ENCODE data around the gene ANGPTL3.
"Not testable (repeated sequence)": the region's sequence is repeated elsewhere in the genome, so short reads cannot be mapped to it uniquely, and the experiment has no call there.

ANGPTL3 gene

DNA sequence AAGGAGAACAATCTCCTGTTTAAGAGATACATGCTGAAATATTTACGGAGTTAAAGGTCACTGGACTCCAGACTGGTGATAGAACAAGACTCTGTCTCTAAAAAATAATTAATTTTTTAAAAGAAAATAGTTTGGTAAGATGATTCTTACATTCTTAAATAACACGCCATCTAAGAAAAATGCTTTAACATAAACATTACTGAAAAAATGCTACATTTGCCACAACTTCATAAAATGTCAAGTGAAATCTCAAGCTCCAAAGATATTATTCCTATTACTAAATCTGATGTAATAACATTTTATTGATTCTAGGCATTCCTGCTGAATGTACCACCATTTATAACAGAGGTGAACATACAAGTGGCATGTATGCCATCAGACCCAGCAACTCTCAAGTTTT is 4.1 kb downstream of the ANGPTL3 start:
- Mint-ChIP-seq H3K4me1 (peaks cover 3% of the 10 kb centered on the region), H3K9me3 (no peaks in the 10 kb centered on the region), H3K4me3 (no peak overlapping the region), H3K27ac (no peak overlapping the region), H3K27me3 (no peaks in the 10 kb centered on the region), H3K36me3 (ENCODE audit: low read depth) (peaks cover 4% of the 10 kb centered on the region)
- ATAC-seq (no peak), DNase-seq (no peak)

DNA sequence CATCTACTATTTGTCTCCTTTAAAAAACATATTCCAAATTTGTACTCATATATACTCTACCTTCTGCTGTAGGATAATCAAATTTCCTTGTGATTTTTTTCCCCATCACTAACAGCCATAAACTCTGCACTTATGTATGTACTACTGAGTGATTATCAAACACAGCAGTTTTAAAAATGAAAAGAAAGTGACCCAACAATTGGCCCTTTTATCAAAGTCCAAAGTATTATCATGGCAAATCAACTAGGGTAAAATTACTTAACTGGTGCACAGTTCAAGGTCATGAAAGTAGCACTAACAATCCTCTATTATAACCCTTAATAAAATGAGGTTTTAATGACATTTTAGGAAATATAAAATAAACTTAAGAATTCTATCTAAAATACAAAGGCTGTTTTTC is 11.6 kb downstream of the ANGPTL3 start:
- H3K9me3 Mint-ChIP-seq = no peaks in the 10 kb centered on the region
- DNase-seq (no peak), ATAC-seq (no peak)
- no peak overlapping the region for H3K4me3 Mint-ChIP-seq
- peaks cover 2% of the 10 kb centered on the region for H3K4me1 Mint-ChIP-seq
- H3K27ac Mint-ChIP-seq = no peak overlapping the region
- H3K27me3 Mint-ChIP-seq = no peaks in the 10 kb centered on the region
- peaks cover 3% of the 10 kb centered on the region for H3K36me3 Mint-ChIP-seq (ENCODE audit: low read depth)

DNA sequence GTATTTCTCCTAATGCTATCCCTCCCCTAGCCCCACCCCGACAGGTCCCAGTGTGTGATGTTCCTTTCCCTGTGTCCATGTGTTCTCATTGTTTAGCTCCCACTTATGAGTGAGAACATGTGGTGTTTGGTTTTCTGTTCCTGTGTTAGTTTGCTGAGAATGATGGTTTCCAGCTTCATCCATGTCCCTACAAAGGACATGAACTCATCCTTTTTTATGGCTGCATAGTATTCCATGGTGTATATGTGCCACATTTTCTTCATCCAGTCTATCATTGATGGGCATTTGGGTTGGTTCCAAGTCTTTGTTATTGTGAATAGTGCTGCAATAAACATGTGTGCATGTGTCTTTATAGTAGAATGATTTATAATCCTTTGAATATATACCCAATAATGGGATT is 13.3 kb downstream of the ANGPTL3 start:
- H3K27me3 Mint-ChIP-seq; H3K4me3 Mint-ChIP-seq; H3K36me3 Mint-ChIP-seq (ENCODE audit: low read depth); H3K9me3 Mint-ChIP-seq; ATAC-seq; H3K4me1 Mint-ChIP-seq; DNase-seq; H3K27ac Mint-ChIP-seq: not testable (repeated sequence)

DNA sequence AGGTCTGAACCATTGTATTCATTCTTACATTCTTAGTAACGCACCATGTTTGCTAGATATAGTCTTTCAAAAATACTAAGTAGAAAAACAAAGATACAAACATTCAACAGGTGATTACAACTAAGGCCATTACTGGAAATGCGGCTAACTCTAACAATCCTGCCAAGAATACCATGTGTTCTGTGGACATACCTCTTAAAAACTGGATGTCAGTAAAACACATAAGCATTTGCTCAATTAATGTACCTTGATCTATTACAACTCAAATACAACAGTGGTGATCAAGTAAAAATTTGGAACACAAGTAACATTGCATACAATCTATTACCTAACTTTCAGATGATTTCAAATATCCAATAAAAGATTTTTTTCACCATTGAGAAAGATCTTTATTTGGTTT is 15.4 kb downstream of the ANGPTL3 start:
- no peak for ATAC-seq

DNA sequence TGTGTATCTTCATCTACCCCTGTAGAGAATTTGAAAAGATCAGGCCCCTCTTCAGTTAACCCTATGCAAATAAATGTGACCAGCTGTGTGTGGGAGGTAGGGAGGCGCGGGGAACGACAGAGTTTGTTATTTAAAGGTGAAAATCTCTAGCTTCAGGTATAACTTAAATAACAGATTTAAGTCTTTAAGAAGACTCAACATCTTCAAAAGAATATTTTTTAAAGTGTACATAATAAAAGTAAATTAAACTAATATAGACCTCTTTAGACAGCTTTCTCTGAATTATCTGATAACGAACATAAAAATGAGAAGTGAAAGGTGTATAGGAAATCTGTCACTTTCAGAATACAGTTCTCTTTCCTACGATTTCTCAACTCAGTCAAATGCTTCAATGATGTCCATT is 16.0 kb downstream of the ANGPTL3 start:
- Mint-ChIP-seq H3K4me1 (peaks cover 2% of the 10 kb centered on the region), H3K27ac (no peak overlapping the region), H3K27me3 (no peaks in the 10 kb centered on the region), H3K9me3 (no peaks in the 10 kb centered on the region), H3K4me3 (no peak overlapping the region), H3K36me3 (ENCODE audit: low read depth) (peaks cover 5% of the 10 kb centered on the region)
- ATAC-seq (no peak), DNase-seq (no peak)

More for the DNA sequence above, 15.4 kb downstream of the ANGPTL3 start:
- Mint-ChIP-seq H3K36me3 (ENCODE audit: low read depth) (peaks cover 5% of the 10 kb centered on the region), H3K4me1 (peaks cover 2% of the 10 kb centered on the region), H3K4me3 (no peak overlapping the region), H3K9me3 (no peaks in the 10 kb centered on the region), H3K27me3 (no peaks in the 10 kb centered on the region), H3K27ac (no peak overlapping the region)
- DNase-seq = no peak

DNA sequence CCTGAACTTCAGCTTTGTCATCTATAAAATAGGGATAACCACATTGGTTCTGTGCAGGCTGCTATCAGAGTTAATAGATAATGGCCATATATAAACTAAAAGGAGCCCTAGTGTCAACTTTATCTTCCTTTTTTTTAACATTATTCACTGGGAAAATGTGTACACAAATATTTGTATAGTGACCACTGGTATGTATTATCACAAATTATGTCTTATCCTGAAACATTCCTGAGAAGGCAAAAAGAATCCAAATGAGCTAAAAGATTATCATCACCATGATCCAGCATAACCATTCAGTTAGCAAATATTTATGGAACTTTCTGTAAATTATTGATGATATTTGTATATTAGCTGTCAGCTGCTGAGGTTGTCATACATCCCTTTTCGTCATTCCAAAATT is 16.6 kb downstream of the ANGPTL3 start:
- DNase-seq (no peak), ATAC-seq (no peak)
- Mint-ChIP-seq H3K9me3 (no peaks in the 10 kb centered on the region), H3K4me1 (peaks cover 2% of the 10 kb centered on the region), H3K27ac (no peak overlapping the region), H3K4me3 (no peak overlapping the region), H3K27me3 (no peaks in the 10 kb centered on the region), H3K36me3 (ENCODE audit: low read depth) (peaks cover 5% of the 10 kb centered on the region)

DNA sequence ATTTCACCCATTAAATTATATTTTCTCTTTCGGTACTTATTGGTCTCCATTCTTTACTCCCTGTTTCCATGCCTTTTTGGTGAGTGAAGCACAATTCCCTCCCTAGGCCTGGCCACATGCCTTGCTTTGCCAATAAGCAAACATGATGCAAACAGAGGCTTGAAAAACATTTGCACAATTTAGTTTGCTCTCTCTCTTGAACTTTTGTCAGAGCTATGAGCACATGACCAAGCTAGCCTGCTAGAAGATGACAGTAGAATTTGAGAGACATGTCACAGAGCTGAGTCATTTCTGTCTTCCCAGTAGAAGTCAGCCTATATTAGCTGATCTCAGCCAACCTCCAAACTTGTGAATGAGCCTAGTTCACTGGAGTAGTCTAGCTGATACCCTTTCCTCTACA is 24.6 kb downstream of the ANGPTL3 start:
- Mint-ChIP-seq H3K27ac (no peak overlapping the region), H3K27me3 (no peaks in the 10 kb centered on the region), H3K36me3 (ENCODE audit: low read depth) (peaks cover 14% of the 10 kb centered on the region), H3K9me3 (no peaks in the 10 kb centered on the region), H3K4me3 (no peak overlapping the region), H3K4me1 (peaks cover 15% of the 10 kb centered on the region)
- no peak for DNase-seq
- peak; percentile 69 for ATAC-seq

DNA sequence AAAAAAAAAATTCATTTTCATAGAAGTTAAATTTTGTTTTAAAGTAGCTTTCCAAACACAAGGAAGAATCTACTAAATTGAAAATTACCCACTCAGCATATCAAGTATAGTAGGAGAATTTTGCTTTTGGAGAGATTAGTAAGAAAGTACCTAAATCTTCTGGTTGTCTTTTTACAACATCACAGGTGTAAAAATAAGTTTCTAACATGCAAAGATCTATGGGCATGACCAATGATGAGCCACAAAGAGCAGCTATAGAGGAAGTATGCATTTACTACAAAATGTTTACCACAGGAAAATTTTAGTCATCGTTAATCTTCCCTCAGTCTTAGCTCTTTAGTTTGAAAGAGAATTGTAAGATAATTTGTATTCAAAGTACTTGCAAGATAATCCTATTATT is 28.1 kb downstream of the ANGPTL3 start:
- Mint-ChIP-seq H3K4me3 (no peak overlapping the region), H3K9me3 (no peaks in the 10 kb centered on the region), H3K4me1 (peaks cover 15% of the 10 kb centered on the region), H3K27me3 (no peaks in the 10 kb centered on the region), H3K27ac (peak overlapping the region; percentile 60), H3K36me3 (ENCODE audit: low read depth) (peaks cover 14% of the 10 kb centered on the region)
- DNase-seq (no peak), ATAC-seq (peak; percentile 73)

DNA sequence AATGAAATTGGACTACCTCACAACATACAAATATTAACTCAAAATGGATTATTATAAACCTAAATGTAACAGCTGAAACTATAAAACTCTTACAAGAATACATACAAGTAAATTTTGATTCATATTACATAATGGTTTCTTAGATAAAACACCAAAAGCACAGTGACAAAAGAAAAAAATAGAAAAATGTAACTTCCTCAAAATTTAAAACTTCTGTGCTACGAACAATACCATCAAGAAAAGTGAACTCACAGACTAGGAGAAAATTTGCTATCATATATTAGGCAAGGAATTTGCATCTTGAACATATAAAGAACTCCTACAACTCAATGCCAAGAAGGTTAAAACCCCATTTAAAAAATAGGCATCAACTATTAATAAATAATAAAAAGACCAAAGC is 31.2 kb downstream of the ANGPTL3 start:
- H3K27ac Mint-ChIP-seq = no peak overlapping the region
- ATAC-seq (no peak), DNase-seq (no peak)
- H3K4me1 Mint-ChIP-seq = peaks cover 12% of the 10 kb centered on the region
- no peaks in the 10 kb centered on the region for H3K9me3 Mint-ChIP-seq
- H3K36me3 Mint-ChIP-seq (ENCODE audit: low read depth) = peaks cover 23% of the 10 kb centered on the region
- H3K4me3 Mint-ChIP-seq = no peak overlapping the region
- no peaks in the 10 kb centered on the region for H3K27me3 Mint-ChIP-seq

DNA sequence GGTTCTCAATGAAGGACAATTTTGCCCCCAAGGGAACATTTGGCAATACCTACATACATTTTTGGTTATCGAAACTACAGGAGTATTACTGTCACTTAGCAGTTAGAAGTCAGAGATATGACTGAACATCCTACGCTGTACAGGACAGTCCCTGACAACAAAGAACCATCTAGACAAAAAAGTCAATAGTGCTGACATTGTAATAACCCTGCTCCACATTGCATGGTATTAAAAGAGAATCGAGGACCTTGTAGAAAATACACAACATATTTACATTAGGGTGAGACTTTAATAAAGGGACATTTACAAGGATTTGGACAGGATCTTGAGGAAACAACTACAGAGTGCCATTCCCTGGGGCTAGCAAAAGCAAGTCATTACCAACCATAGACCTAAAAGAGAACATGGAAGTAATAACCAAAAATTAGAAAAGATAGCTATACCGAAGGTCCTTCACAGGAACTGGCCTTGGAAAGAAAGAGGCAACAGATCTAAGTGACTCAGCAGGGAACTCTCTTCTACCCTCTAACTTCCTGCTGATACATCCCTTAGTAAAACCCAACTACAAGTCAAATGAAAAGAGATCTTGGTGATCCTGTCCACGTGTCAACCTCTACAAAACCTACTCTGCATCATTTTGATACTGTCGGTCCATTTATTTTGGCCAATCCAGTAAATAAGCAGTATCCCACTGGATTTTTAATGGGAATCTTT is 40.2 kb downstream of the ANGPTL3 start:
- H3K27me3 Mint-ChIP-seq = no peaks in the 10 kb centered on the region
- peaks cover 5% of the 10 kb centered on the region for H3K36me3 Mint-ChIP-seq (ENCODE audit: low read depth)
- DNase-seq (no peak), ATAC-seq (no peak)
- no peaks in the 10 kb centered on the region for H3K9me3 Mint-ChIP-seq
- H3K4me3 Mint-ChIP-seq = no peak overlapping the region
- no peaks in the 10 kb centered on the region for H3K4me1 Mint-ChIP-seq
- no peak overlapping the region for H3K27ac Mint-ChIP-seq

DNA sequence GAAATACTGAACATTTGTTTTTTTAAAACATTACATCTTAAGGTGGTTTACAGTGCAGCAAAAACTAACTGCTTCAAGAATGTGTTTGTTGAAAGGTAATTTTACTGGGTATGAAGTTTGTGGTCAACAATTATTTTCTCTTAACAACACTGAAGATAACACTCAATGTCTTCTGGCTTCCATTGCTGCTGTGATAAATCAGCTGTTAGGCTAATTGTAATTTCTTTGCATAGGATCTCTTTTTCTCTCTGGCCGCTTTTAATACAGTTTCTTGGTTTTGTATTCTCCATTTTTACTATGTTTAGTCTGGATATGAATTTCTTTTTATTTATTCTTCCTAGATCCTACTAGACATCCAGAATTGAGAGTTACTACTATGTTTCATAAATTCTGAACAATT is 46.0 kb downstream of the ANGPTL3 start:
- no peaks in the 10 kb centered on the region for H3K27me3 Mint-ChIP-seq
- peaks cover 3% of the 10 kb centered on the region for H3K9me3 Mint-ChIP-seq
- DNase-seq (no peak), ATAC-seq (no peak)
- H3K36me3 Mint-ChIP-seq (ENCODE audit: low read depth) = peaks cover 5% of the 10 kb centered on the region
- no peaks in the 10 kb centered on the region for H3K4me1 Mint-ChIP-seq
- H3K4me3 Mint-ChIP-seq = no peak overlapping the region
- H3K27ac Mint-ChIP-seq = no peak overlapping the region

DNA sequence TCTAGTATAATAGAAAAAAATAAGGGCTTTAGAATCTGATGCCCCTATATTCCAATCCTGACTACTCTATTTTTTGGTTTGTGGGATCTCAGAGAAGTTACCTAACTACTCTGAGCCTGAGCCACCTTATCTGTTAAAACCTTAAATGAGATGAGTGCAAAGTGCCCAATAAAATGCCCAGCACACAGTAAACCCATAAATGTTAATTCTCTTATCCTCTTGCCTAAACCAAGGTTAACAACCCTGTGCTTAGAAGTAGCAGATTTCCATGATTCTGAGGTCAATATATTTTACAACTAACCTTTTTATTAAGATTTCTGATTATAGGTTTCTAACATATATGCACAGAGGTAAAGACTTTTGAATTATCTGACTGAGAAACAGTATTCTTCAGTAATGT is 55.1 kb downstream of the ANGPTL3 start:
- no peak overlapping the region for H3K27ac Mint-ChIP-seq
- H3K4me1 Mint-ChIP-seq = no peaks in the 10 kb centered on the region
- H3K36me3 Mint-ChIP-seq (ENCODE audit: low read depth) = peaks cover 3% of the 10 kb centered on the region
- no peak for ATAC-seq
- no peaks in the 10 kb centered on the region for H3K27me3 Mint-ChIP-seq
- H3K9me3 Mint-ChIP-seq = no peaks in the 10 kb centered on the region
- H3K4me3 Mint-ChIP-seq = no peak overlapping the region
- DNase-seq = no peak

DNA sequence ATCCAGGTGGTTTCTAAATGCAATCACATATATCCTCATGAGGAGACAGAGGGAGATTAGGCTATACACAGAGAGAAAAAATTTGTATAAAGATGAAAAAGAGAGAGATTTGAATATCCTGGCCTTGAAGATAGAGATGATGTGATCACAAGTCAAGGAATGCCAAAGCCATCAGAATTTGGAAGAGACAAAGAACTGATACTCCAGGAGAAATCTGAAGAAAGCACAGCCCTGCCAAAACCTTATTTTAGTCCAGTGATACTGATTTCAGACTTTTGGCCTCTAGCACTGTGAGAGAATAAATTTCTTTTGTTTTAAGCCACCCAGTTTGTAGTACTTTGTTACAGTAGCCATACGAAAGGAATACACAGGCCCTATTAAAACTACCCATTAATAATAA is 57.4 kb downstream of the ANGPTL3 start:
- Mint-ChIP-seq H3K4me1 (no peaks in the 10 kb centered on the region), H3K4me3 (no peak overlapping the region), H3K36me3 (ENCODE audit: low read depth) (peaks cover 3% of the 10 kb centered on the region), H3K9me3 (no peaks in the 10 kb centered on the region), H3K27ac (no peak overlapping the region), H3K27me3 (no peaks in the 10 kb centered on the region)
- ATAC-seq (no peak), DNase-seq (no peak)

All from activated naive CD8-positive, alpha-beta T cell treated with anti-CD3 and anti-CD28 coated beads, Interleukin-2, amount 50 U/mL, for 24 hours (primary cell).